Erythroblast (primary cell): ENCODE data around the gene FAM3A.

Experiments used
- GATA1 ChIP-seq: IDR thresholded peaks from 2 replicates; pipeline ENCODE4 v1.6.1; 2011; ENCODE audit warnings: low read depth, mild to moderate bottlenecking, control low read depth, low read length, moderate library complexity
- POLR2A ChIP-seq: IDR thresholded peaks from 2 replicates; pipeline ENCODE4 v1.6.1; 2011; ENCODE audit warnings: mild to moderate bottlenecking, low read length

DNA sequence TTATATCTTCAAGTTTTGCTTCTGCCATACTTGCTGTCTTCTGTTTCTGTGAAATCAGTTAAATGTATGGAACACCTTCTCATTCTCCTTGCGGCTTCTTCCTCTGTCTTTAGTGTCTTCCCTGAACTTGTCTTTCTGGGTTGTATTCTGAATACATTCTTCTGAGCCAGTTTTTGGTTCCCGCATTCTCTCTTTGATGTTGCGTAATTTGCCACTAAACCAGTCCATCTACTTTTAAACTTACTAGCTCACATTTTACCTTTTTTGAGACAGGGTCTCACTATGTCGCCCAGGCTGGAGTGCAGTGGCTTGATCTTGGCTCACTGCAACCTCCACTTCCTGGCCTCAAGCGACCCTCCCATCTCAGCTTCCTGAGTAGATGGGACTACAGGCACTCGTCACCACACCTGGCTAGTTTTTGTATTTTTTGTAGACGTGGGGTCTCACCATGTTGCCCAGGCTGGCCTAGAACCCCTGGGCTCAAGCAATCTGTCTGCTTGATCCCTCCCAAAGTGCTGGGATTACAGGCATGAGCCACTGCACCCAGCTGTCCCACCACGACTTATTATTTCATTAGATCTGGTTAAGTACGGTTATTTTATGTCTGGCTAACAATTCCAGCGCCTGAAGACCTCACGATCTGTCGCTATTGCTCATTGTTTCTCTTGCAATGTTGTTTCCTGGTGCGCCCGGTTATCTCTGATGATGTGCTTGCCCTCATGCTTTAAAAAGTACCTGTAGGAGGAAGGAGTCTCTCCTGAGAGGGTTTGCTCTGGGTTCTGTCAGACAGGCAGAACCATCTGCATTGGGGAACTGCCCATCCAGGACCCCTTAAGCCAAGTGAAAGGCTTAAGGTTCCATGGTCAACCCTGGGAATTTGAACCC is 9.8 kb upstream of the FAM3A start:
- TF ChIP-seq POLR2A (no peak), GATA1 (no peak)
